Sigmoid colon (tissue), 4 donors: ENCODE measurements around the gene GUCA1A.

Experiments used
- CTCF ChIP-seq, 4 experiments: fragments of 450-650 bp in 3 of 4; fragments of 200-600 bp in 1 of 4; IDR thresholded peaks; one replicate each; pipeline ENCODE4 v1.5.1; 2016 to 2019; ENCODE audit warnings: antibody characterized with exemption in 4 of 4, mild to moderate bottlenecking in 3 of 4, moderate library complexity in 2 of 4
- EP300 ChIP-seq, 4 donors: sonication (generic); formaldehyde crosslinking; IDR thresholded peaks; one replicate each; pipeline ENCODE4 v1.6.1; 2017; ENCODE audit warnings: antibody characterized with exemption in 4 of 4
- POLR2AphosphoS5 ChIP-seq, 4 donors: sonication (generic); formaldehyde crosslinking; IDR thresholded peaks; one replicate each; pipeline ENCODE4 v1.6.1; 2017; ENCODE audit warnings: antibody characterized with exemption in 4 of 4

- TF ChIP-seq EP300 (IDR thresholded peaks at IDR 0.05), result no peak
- TF ChIP-seq CTCF (IDR thresholded peaks at IDR 0.05), result no peak
- no peak for TF ChIP-seq POLR2AphosphoS5 (IDR thresholded peaks at IDR 0.05)
Observed at GRCh38 chr6:42199106-42199981, 26.2 kb downstream of the GUCA1A start.
